ENCODE results near the gene SMAP1.

- TF ChIP-seq CTCF (IDR thresholded peaks at IDR 0.05) (no peak), POLR2A (IDR thresholded peaks at IDR 0.05) (no peak)
Measured at GRCh38 chr6:70666706-70667105, 977 bp upstream of the SMAP1 start.

Data from thyroid gland (tissue), 4 donors.